KMS-11 (cell line): Measurements from ENCODE around the gene THBS4.

ENCODE experiments used
- H2AFZ ChIP-seq: fragments of 200-600 bp; sonication (generic); 2 replicates; pipeline ENCODE4 v1.6.1; 2016; ENCODE audit warnings: antibody characterized with exemption, mixed run types, low read depth
- H3K27ac ChIP-seq: fragments of 200-600 bp; sonication (generic); 2 replicates; pipeline ENCODE4 v1.6.1; 2016; ENCODE audit warnings: mild to moderate bottlenecking, mixed run types
- H3K27me3 ChIP-seq: fragments of 200-600 bp; sonication (generic); 2 replicates; pipeline ENCODE4 v1.6.1; 2017; ENCODE audit warnings: mild to moderate bottlenecking, low read depth, mixed run types, moderate library complexity; ENCODE audit not compliant: insufficient read depth
- H3K36me3 ChIP-seq: fragments of 200-600 bp; sonication (generic); 2 replicates; pipeline ENCODE4 v1.6.1; 2017; ENCODE audit warnings: mild to moderate bottlenecking, mixed run types; ENCODE audit not compliant: insufficient read depth
- H3K4me1 ChIP-seq: fragments of 200-600 bp; sonication (generic); 2 replicates; pipeline ENCODE4 v1.6.1; 2016; ENCODE audit warnings: mild to moderate bottlenecking, low read depth, mixed run types; ENCODE audit not compliant: poor library complexity, severe bottlenecking
- H3K4me2 ChIP-seq: fragments of 200-600 bp; sonication (generic); 2 replicates; pipeline ENCODE4 v1.7.0; 2016; ENCODE audit warnings: mild to moderate bottlenecking, mixed run types
- H3K4me3 ChIP-seq: fragments of 200-600 bp; sonication (generic); IDR thresholded peaks from 2 replicates; pipeline ENCODE4 v1.6.1; 2017; ENCODE audit warnings: low read depth, low read length, mixed read lengths; ENCODE audit not compliant: insufficient read depth
- H3K79me2 ChIP-seq: fragments of 200-600 bp; sonication (generic); 2 replicates; pipeline ENCODE4 v1.6.1; 2016; ENCODE audit warnings: low read depth, mixed run types; ENCODE audit not compliant: insufficient read depth
- H3K9ac ChIP-seq: fragments of 200-600 bp; sonication (generic); 2 replicates; pipeline ENCODE4 v1.6.1; 2016; ENCODE audit warnings: mild to moderate bottlenecking, mixed run types
- H4K20me1 ChIP-seq: fragments of 200-600 bp; sonication (generic); 2 replicates; pipeline ENCODE4 v1.6.1; 2016; ENCODE audit warnings: mild to moderate bottlenecking, mixed run types; ENCODE audit not compliant: insufficient read depth
- CTCF ChIP-seq: fragments of 200-600 bp; sonication (generic); conservative IDR thresholded peaks from 2 replicates; pipeline ENCODE4 v1.6.1; 2017; ENCODE audit warnings: low read depth, mild to moderate bottlenecking, antibody characterized with exemption, low read length, moderate library complexity, mixed read lengths

THBS4 gene

DNA sequence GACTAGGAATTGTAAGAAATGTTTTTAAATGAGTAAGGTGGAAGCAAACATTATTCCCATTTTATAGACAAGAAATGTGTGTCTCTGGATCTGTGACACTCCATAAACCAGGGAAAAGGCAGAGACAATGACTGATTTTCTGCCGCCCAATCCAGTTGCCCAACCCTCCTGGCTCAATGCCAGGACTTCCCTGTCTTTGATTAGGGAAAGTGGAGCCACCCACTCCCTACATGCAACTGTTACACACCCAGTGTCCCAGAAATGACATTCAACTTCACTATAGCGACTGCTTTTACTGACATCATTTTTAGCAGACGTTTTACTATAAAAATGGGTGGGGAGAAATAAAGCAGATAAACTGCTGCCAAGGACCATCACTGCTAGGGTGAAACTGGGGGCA, 79.7 kb downstream of the THBS4 start:
- H3K79me2 ChIP-seq, result no peaks in the 10 kb centered on the region
- H2AFZ ChIP-seq, result no peak overlapping the region
- no peak overlapping the region for H3K4me3 ChIP-seq
- H3K27me3 ChIP-seq, result no peaks in the 10 kb centered on the region
- no peak overlapping the region for H3K9ac ChIP-seq
- H3K27ac ChIP-seq, result no peak overlapping the region
- no peaks in the 10 kb centered on the region for H3K36me3 ChIP-seq
- no peak for TF ChIP-seq CTCF
- no peaks in the 10 kb centered on the region for H3K4me1 ChIP-seq
- H4K20me1 ChIP-seq, result no peaks in the 10 kb centered on the region
- H3K4me2 ChIP-seq, result no peak overlapping the region

- Histone ChIP-seq H3K27ac (no peak overlapping the region), H3K79me2 (no peaks in the 10 kb centered on the region), H4K20me1 (no peaks in the 10 kb centered on the region), H3K36me3 (no peaks in the 10 kb centered on the region), H2AFZ (no peak overlapping the region), H3K4me2 (no peak overlapping the region), H3K4me1 (no peaks in the 10 kb centered on the region), H3K4me3 (no peak overlapping the region), H3K27me3 (no peaks in the 10 kb centered on the region), H3K9ac (no peak overlapping the region)
- TF ChIP-seq CTCF, result no peak
Observed at GRCh38 chr5:80116000-80116399, 80.9 kb downstream of the THBS4 start.

GRCh38 chr5:80116465-80116864, 81.3 kb downstream of the THBS4 start:
- Histone ChIP-seq H3K4me3 (no peak overlapping the region), H3K4me1 (no peaks in the 10 kb centered on the region), H4K20me1 (no peaks in the 10 kb centered on the region), H3K27ac (no peak overlapping the region), H3K9ac (no peak overlapping the region), H3K79me2 (no peaks in the 10 kb centered on the region), H2AFZ (no peak overlapping the region), H3K27me3 (no peaks in the 10 kb centered on the region), H3K4me2 (no peak overlapping the region), H3K36me3 (no peaks in the 10 kb centered on the region)
- TF ChIP-seq CTCF, result no peak

GRCh38 chr5:80117446-80117845, 82.3 kb downstream of the THBS4 start:
- H4K20me1 ChIP-seq, result no peaks in the 10 kb centered on the region
- no peak for TF ChIP-seq CTCF
- H3K27me3 ChIP-seq, result no peaks in the 10 kb centered on the region
- no peaks in the 10 kb centered on the region for H3K79me2 ChIP-seq
- H3K4me3 ChIP-seq, result no peak overlapping the region
- H3K4me2 ChIP-seq, result no peak overlapping the region
- no peaks in the 10 kb centered on the region for H3K36me3 ChIP-seq
- no peaks in the 10 kb centered on the region for H3K4me1 ChIP-seq
- H2AFZ ChIP-seq, result no peak overlapping the region
- H3K9ac ChIP-seq, result no peak overlapping the region
- H3K27ac ChIP-seq, result no peak overlapping the region

DNA sequence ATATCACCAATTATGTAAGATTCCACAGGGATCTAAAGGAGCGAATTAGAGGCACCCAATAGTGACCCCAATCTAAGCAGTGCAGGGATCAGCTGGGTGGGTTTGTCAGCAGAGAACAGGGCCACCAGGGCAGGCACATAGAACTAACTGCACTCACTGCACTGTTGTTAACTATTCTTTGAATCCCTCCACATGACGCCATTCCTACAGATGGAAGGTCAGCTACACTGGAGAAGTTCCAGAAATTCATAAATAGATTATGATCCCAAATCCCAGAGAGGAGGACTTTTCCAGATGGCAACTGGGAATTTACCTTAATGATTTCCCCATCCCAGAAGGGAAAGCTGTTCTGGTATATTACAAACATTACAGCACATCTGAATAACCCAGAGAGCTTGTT, 84.2 kb downstream of the THBS4 start:
- no peak overlapping the region for H2AFZ ChIP-seq
- TF ChIP-seq CTCF, result no peak
- H3K27ac ChIP-seq, result no peak overlapping the region
- no peaks in the 10 kb centered on the region for H4K20me1 ChIP-seq
- H3K9ac ChIP-seq, result no peak overlapping the region
- no peaks in the 10 kb centered on the region for H3K27me3 ChIP-seq
- H3K4me2 ChIP-seq, result no peak overlapping the region
- no peaks in the 10 kb centered on the region for H3K4me1 ChIP-seq
- no peaks in the 10 kb centered on the region for H3K36me3 ChIP-seq
- no peaks in the 10 kb centered on the region for H3K79me2 ChIP-seq
- H3K4me3 ChIP-seq, result no peak overlapping the region
